ENCODE results near the gene BTBD10.

DNA sequence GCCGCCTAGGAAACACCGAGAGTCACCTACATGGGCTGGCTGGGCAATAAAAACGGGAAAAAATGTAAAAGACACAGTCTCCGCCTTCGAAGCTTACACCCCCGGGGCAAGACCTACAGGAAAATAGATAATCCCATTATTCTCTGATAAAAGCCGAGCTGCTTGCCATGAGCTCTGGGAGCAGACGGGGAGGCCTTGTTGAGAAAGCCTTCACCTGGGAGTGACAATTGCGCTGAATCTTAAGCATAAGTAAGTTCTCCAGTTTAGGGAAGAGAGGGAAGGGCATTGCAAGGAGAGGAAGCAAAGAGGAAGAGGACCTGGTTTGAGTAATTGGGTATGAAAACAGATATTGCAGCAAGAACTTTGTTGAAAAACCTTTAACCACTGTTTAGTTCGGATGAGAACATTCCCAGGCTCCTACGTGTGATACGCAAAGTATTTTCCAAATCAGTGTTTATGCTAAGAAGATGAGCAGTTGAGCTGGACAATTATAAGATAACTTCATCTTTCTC is 813 bp upstream of the BTBD10 start:
- TF ChIP-seq, protein P1, sequence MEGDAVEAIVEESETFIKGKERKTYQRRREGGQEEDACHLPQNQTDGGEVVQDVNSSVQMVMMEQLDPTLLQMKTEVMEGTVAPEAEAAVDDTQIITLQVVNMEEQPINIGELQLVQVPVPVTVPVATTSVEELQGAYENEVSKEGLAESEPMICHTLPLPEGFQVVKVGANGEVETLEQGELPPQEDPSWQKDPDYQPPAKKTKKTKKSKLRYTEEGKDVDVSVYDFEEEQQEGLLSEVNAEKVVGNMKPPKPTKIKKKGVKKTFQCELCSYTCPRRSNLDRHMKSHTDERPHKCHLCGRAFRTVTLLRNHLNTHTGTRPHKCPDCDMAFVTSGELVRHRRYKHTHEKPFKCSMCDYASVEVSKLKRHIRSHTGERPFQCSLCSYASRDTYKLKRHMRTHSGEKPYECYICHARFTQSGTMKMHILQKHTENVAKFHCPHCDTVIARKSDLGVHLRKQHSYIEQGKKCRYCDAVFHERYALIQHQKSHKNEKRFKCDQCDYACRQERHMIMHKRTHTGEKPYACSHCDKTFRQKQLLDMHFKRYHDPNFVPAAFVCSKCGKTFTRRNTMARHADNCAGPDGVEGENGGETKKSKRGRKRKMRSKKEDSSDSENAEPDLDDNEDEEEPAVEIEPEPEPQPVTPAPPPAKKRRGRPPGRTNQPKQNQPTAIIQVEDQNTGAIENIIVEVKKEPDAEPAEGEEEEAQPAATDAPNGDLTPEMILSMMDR (IDR thresholded peaks at IDR 0.05): no peak
- no peak for TF ChIP-seq POLR2A (IDR thresholded peaks at IDR 0.05)
